ENCODE measurements around the gene CDC42SE2.

- no peak for TF ChIP-seq CTCF (IDR thresholded peaks at IDR 0.05; ENCODE audit: insufficient read depth, low read length, poor library complexity, severe bottlenecking)
- TF ChIP-seq EZH2phosphoT487 (conservative IDR thresholded peaks at IDR 0.05; ENCODE audit: low read length): no peak
These were observed 18.4 kb downstream of the CDC42SE2 start for GRCh38 chr5:131282235-131282634.
